Brain microvascular endothelial cell (primary cell): Measurements from ENCODE around the gene FKBP10.

Experiments
- DNase-seq: peaks from one replicate; pipeline ENCODE4 v3.0.0-alpha.2; 2020
- H3K27ac ChIP-seq: fragments of 250-450 bp; sonication (Bioruptor Pico); 2 replicates; pipeline ENCODE4 v1.5.1; 2020; ENCODE audit warnings: mild to moderate bottlenecking, moderate library complexity
- H3K27me3 ChIP-seq: fragments of 250-450 bp; sonication (Bioruptor Pico); replicated peaks from 2 replicates; pipeline ENCODE4 v1.5.1; 2020; ENCODE audit warnings: mild to moderate bottlenecking
- H3K36me3 ChIP-seq: fragments of 250-450 bp; sonication (Bioruptor Pico); replicated peaks from 2 replicates; pipeline ENCODE4 v1.5.1; 2020; ENCODE audit warnings: mild to moderate bottlenecking
- H3K4me3 ChIP-seq: 2 replicates; pipeline ENCODE4 v1.5.1; 2011; ENCODE audit warnings: low read depth, mild to moderate bottlenecking, control low read depth, low read length, moderate library complexity
- in situ Hi-C: cut with HindIII; loops from 2 replicates; pipeline ENCODE4 v1.10.0; 2017; ENCODE audit warnings: low sequenced_read_pairs, low pct_ligation_motif_present
- TF ChIP-seq, protein P1 (sequence below): IDR thresholded peaks from 2 replicates; pipeline ENCODE4 v1.5.1; 2011; ENCODE audit warnings: low read depth, mild to moderate bottlenecking, moderate library complexity, low read length, control low read depth, inconsistent platforms; ENCODE audit errors: missing control alignments

FKBP10 gene

DNA sequence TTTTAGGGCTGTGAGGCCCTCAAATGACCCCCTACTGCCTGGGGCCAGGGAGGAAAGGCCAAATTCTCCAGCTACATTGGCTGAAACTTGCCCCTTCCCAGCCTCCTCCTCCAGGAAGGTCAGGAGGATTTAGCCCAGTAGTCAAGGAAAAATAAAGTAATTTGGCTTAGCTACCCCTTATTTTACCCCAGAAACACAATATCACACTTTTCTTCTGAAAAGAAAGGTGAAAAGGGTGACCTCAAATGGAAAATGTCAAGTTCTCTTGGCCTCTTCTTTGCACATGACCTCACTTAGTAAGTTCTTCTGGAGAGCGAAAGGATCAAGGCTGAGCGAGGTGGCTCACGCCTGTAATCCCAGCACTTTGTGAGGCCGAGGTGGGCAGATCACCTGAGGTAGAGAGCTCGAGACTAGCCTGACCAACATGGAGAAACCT lies 18.2 kb upstream of the FKBP10 start:
- DNase-seq: no peak
- Histone ChIP-seq H3K27ac (no peak overlapping the region), H3K36me3 (no peaks in the 10 kb centered on the region), H3K4me3 (no peak overlapping the region), H3K27me3 (no peaks in the 10 kb centered on the region)
- TF ChIP-seq, protein P1, sequence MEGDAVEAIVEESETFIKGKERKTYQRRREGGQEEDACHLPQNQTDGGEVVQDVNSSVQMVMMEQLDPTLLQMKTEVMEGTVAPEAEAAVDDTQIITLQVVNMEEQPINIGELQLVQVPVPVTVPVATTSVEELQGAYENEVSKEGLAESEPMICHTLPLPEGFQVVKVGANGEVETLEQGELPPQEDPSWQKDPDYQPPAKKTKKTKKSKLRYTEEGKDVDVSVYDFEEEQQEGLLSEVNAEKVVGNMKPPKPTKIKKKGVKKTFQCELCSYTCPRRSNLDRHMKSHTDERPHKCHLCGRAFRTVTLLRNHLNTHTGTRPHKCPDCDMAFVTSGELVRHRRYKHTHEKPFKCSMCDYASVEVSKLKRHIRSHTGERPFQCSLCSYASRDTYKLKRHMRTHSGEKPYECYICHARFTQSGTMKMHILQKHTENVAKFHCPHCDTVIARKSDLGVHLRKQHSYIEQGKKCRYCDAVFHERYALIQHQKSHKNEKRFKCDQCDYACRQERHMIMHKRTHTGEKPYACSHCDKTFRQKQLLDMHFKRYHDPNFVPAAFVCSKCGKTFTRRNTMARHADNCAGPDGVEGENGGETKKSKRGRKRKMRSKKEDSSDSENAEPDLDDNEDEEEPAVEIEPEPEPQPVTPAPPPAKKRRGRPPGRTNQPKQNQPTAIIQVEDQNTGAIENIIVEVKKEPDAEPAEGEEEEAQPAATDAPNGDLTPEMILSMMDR: no peak
- in situ Hi-C loops: no loop called here

DNA sequence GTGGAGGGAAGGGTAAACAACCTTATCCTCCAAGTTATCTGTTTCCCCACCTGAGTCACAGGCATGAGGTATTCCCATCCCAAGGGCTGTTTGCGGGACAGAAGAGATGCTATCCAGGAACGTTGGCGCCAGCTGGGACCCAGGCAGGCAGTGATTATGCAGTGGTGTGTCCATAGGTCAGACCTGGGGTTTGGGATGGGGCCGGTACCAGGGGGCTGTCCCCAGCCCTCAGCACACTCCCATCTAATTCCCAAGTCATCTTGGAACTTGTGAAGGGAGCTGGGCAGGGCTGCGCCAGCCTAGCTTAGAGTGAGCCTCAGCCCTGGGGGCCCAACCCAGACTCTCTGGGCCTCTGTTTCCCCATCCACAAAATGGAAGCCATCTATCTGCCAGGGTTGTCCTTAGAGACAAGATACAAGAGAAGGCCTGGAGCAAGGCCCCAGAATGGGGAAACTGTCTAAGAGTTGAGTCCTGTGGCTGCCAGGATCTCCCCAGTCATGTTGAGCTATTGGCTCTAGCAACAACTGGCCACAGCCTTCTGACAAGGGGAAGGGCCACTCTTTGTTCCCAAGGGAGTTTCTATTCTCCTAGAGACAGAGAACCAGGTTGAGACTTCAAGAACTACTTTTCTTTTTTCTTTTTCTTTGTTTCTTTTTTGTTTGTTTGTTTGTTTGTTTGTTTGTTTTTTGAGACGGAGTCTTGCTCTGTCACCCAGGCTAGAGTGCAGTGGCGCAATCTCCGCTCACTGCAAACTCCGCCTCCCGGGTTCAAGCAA lies 16.5 kb upstream of the FKBP10 start:
- in situ Hi-C loops: no loop called here
- Histone ChIP-seq H3K27ac (no peak overlapping the region), H3K27me3 (no peaks in the 10 kb centered on the region), H3K36me3 (no peaks in the 10 kb centered on the region), H3K4me3 (no peak overlapping the region)
- DNase-seq: no peak
- TF ChIP-seq, protein P1: no peak

DNA sequence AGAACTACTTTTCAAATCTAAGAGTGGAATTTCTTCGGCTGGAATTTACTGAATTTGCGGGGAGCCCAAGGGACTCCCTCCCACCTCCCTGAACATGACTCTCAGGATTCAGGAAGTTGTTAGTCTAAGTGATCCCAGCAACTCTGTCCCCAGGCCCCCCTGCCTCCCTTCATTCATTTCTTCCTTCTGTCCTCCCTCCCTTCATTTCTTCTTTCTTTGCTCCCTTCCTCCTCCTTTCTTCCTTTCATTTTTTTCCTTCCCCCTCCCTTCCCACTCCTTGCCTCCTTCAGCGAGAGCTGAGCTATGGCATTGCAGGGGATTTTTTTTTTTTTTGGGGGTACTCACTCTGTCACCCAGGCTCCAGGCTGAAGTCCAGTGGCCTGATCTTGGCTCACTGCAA lies 15.4 kb upstream of the FKBP10 start:
- TF ChIP-seq, protein P1: no peak
- Histone ChIP-seq H3K27ac (no peak overlapping the region), H3K27me3 (no peaks in the 10 kb centered on the region), H3K36me3 (peaks cover 5% of the 10 kb centered on the region), H3K4me3 (no peak overlapping the region)
- DNase-seq: no peak
- in situ Hi-C loops: no loop called here

DNA sequence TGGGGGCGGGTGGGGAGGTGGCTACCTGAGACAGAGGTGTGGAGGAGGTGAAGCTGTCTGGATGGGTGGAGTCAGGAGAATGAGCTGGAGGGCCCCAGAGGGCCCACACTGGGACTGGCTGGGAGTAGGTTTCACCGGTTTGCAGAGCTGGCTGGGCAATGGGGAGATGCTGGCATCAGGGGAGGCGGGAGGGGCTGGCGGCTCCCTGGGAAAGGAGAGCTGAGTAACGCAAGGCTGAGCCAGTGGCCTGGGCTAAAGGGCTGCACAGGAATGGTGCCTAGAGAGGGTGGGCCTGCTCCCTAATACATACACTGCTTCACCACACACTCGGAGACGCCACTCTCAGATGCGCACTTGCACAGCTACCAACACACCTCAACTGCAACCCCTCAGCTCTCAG lies 13.4 kb upstream of the FKBP10 start:
- DNase-seq: no peak
- Histone ChIP-seq H3K36me3 (peaks cover 9% of the 10 kb centered on the region), H3K27me3 (no peaks in the 10 kb centered on the region), H3K4me3 (no peak overlapping the region), H3K27ac (no peak overlapping the region)
- in situ Hi-C loops: no loop called here
- TF ChIP-seq, protein P1: no peak

DNA sequence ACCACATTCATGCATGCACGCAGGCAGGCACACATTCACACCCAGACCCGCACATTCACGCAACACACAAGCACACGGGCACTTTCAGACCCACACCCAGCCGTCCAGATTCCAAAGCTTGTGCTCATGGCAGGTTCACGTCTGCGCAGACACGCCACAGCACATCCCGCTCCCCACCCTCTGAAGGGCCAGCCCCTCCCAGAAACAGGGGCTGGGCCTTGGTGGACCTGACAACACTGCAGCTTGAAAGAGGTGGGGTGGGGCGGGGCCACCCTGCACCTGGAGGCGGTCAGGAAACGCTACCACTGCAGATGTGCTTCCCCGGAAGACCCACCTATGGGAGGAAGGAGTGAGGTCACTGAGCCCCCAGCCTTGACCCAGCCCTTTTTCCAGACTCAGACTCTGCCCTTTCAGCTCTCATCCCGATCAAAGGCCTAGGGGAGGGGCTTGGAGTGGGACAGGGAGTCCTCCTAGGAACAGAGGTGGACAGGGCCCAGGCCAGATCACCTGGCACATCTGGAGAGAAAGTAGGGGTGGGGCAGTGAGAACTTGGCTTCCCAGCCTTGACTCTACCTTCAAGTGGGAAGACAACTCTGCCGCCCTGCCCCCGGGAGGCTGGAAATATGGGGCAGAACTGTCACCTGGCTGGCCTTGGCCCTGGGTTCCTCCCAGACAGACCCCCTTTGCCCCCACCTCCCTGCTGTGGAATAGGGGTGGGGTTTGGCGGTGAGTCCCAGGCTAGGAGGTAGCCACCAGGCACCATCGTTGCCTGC lies 12.0 kb upstream of the FKBP10 start:
- Histone ChIP-seq H3K27ac (no peak overlapping the region), H3K4me3 (no peak overlapping the region), H3K36me3 (peaks cover 15% of the 10 kb centered on the region), H3K27me3 (no peaks in the 10 kb centered on the region)
- DNase-seq: no peak
- in situ Hi-C loops: loop anchor here (10.0 kb wide), 1 partner anchor 56 kb away; no protein-coding TSS in a partner anchor
- TF ChIP-seq, protein P1: no peak
